Endometrial microvascular endothelial cells (primary cell): ENCODE results near the gene BRME1. TPM values are rescaled to one million over a fixed set of nuclear protein-coding genes. Genes with fewer than 3 reads are reported as not detected.
"Not testable (repeated sequence)": the region's sequence is repeated elsewhere in the genome, so short reads cannot be mapped to it uniquely, and the experiment has no call there.

ENCODE experiments used
- in situ Hi-C: cut with HindIII; loops from 2 replicates; pipeline ENCODE4 v1.10.0; 2017; ENCODE audit warnings: low sequenced_read_pairs, low pct_unique_long_range_greater_than_20kb; ENCODE audit errors: inconsistent ontology term
- total RNA-seq: library from RNA; depleted of rRNA; stranded (reverse); fragments of >200 nt; gene quantifications from one replicate; pipeline ENCODE4 v1.2.3, GENCODE V29; 2015; ENCODE audit errors: inconsistent ontology term

BRME1 gene
- total RNA-seq, 1 donor from 2014 or later, result not detected

- in situ Hi-C loops, result no loop called here
Observed at GRCh38 chr19:13929956-13930355, 24.0 kb upstream of the BRME1 start.

GRCh38 chr19:13929340-13929739 is 23.4 kb upstream of the BRME1 start:
- in situ Hi-C loops, result no loop called here

- in situ Hi-C loops, result no loop called here
Observed at GRCh38 chr19:13926715-13927114, 20.8 kb upstream of the BRME1 start.

GRCh38 chr19:13926010-13926409 is 20.1 kb upstream of the BRME1 start:
- in situ Hi-C loops, result no loop called here

- in situ Hi-C loops, result no loop called here
Observed at GRCh38 chr19:13923194-13923987, 17.5 kb upstream of the BRME1 start.

GRCh38 chr19:13922118-13922517 is 16.2 kb upstream of the BRME1 start:
- in situ Hi-C loops, result not testable (repeated sequence)

GRCh38 chr19:13920940-13921747 is 15.2 kb upstream of the BRME1 start:
- in situ Hi-C loops, result no loop called here

GRCh38 chr19:13920524-13920923 is 14.6 kb upstream of the BRME1 start:
- in situ Hi-C loops, result no loop called here

GRCh38 chr19:13918726-13919411 is 13.0 kb upstream of the BRME1 start:
- in situ Hi-C loops, result no loop called here

- in situ Hi-C loops, result no loop called here
Observed at GRCh38 chr19:13917888-13918406, 12.0 kb upstream of the BRME1 start.

GRCh38 chr19:13914777-13915176 is 8.9 kb upstream of the BRME1 start:
- in situ Hi-C loops, result no loop called here

- in situ Hi-C loops, result no loop called here
Observed at GRCh38 chr19:13913352-13913751, 7.4 kb upstream of the BRME1 start.

GRCh38 chr19:13909430-13909829 is 3.5 kb upstream of the BRME1 start:
- in situ Hi-C loops, result no loop called here

GRCh38 chr19:13908674-13909073 is 2.8 kb upstream of the BRME1 start:
- in situ Hi-C loops, result no loop called here

GRCh38 chr19:13906910-13907309 is 993 bp upstream of the BRME1 start:
- in situ Hi-C loops, result no loop called here

- in situ Hi-C loops, result no loop called here
Observed at GRCh38 chr19:13906521-13906904, 596 bp upstream of the BRME1 start.

- in situ Hi-C loops, result no loop called here
Observed at GRCh38 chr19:13902993-13903555, 2.8 kb downstream of the BRME1 start.

GRCh38 chr19:13899912-13900584 is 5.9 kb downstream of the BRME1 start:
- in situ Hi-C loops, result loop anchor here (25.0 kb wide), 1 partner anchor 187 kb away; the partner anchor contains the start of genes C19orf67 and SAMD1
